Astrocyte (in vitro differentiated cells and primary cell): ENCODE data around the gene CHD9NB.

Experiments used
- CTCF ChIP-seq: IDR thresholded peaks from 2 replicates; pipeline ENCODE4 v1.5.1; 2011; ENCODE audit warnings: low read depth, mild to moderate bottlenecking, inconsistent platforms, low read length, moderate library complexity; ENCODE audit not compliant: insufficient read depth
- EZH2 ChIP-seq: IDR thresholded peaks from 2 replicates; pipeline ENCODE4 v1.6.1; 2012; ENCODE audit warnings: mild to moderate bottlenecking, low read length, inconsistent platforms; ENCODE audit not compliant: insufficient read depth

DNA sequence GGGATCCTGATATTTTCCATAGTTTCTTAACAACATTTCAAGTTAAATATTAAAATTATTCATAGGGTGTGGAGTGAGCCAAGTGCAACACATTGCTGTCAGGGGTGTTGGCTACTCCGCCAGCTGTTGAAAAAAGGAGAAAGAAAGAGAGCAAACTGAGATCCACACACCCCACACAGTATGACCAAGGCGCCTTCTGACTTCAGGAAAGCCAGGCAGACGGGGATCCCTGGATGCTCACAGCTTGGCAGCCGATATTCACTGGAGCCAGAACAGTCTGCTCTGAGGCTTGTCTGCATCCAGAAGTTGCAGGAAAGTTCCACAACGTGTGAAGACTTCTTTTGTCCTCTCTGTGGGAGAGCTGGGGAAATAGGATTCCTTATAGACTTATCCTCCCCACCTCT is 9.3 kb downstream of the CHD9NB start:
- TF ChIP-seq CTCF (no peak), EZH2 (no peak)
